MCF 10A (cell line): ENCODE data around the gene NHLRC4. TPM values are rescaled to one million over a fixed set of nuclear protein-coding genes. Genes with fewer than 3 reads are reported as not detected.

Source experiments
- BruUV-seq: library from RNA; stranded (reverse); fragments of 400-500 nt; replicated peaks from 2 replicates; lab custom pipeline; 2021; lab: Mats Ljungman, UMichigan
- CTCF ChIA-PET: fragments of 300-600 bp; sonication (Branson Sonifier 250); formaldehyde crosslinking; extraction: SDS; loops from one replicate; lab custom pipeline; 2021; ENCODE audit warnings: antibody characterized with exemption, inconsistent platforms; lab: Yijun Ruan, JAX
- POLR2A ChIA-PET: fragments of 300-600, 350-650 bp; sonication (Branson Sonifier 250); formaldehyde crosslinking; extraction: SDS; loops from one replicate; lab custom pipeline; 2020; ENCODE audit warnings: antibody characterized with exemption, inconsistent platforms; lab: Yijun Ruan, JAX
- DNase-seq: peaks from one replicate; pipeline ENCODE4 v3.0.0-alpha.2; 2018; ENCODE audit not compliant: unreplicated experiment
- H3K27ac Mint-ChIP-seq: one replicate; pipeline ENCODE4 v1.8.0; 2022; ENCODE audit warnings: mild to moderate bottlenecking, low read depth, mixed read lengths; ENCODE audit not compliant: unreplicated experiment
- H3K27me3 Mint-ChIP-seq: one replicate; pipeline ENCODE4 v1.8.0; 2022; ENCODE audit warnings: mixed read lengths; ENCODE audit not compliant: insufficient read depth, unreplicated experiment
- H3K36me3 Mint-ChIP-seq: one replicate; pipeline ENCODE4 v1.8.0; 2022; ENCODE audit warnings: mild to moderate bottlenecking, moderate library complexity, mixed read lengths; ENCODE audit not compliant: insufficient read depth, unreplicated experiment
- H3K4me1 Mint-ChIP-seq: one replicate; pipeline ENCODE4 v1.8.0; 2022; ENCODE audit warnings: mixed read lengths; ENCODE audit not compliant: insufficient read depth, unreplicated experiment
- H3K4me3 Mint-ChIP-seq: one replicate; pipeline ENCODE4 v1.8.0; 2022; ENCODE audit warnings: mild to moderate bottlenecking, moderate library complexity, mixed read lengths; ENCODE audit not compliant: unreplicated experiment
- H3K9me3 Mint-ChIP-seq: one replicate; pipeline ENCODE4 v1.8.0; 2022; ENCODE audit warnings: mixed read lengths; ENCODE audit not compliant: unreplicated experiment
- intact Hi-C: fragments of 100-400 bp; cut with micrococcal nuclease; formaldehyde crosslinking; loops from 2 replicates; pipeline ENCODE4 v1.14.1; 2022
- total RNA-seq: library from RNA; stranded (reverse); gene quantifications from 2 replicates; pipeline ENCODE4 v1.2.3, GENCODE V29; 2022
- TF ChIP-seq, protein P1 (sequence below): fragments of 200-600 bp; IDR thresholded peaks from one replicate; pipeline ENCODE4 v1.8.0; 2022; ENCODE audit warnings: antibody characterized with exemption, mild to moderate bottlenecking; ENCODE audit not compliant: unreplicated experiment

The NHLRC4 gene
- total RNA-seq, 1 experiment from 2014 or later, result not detected

DNA sequence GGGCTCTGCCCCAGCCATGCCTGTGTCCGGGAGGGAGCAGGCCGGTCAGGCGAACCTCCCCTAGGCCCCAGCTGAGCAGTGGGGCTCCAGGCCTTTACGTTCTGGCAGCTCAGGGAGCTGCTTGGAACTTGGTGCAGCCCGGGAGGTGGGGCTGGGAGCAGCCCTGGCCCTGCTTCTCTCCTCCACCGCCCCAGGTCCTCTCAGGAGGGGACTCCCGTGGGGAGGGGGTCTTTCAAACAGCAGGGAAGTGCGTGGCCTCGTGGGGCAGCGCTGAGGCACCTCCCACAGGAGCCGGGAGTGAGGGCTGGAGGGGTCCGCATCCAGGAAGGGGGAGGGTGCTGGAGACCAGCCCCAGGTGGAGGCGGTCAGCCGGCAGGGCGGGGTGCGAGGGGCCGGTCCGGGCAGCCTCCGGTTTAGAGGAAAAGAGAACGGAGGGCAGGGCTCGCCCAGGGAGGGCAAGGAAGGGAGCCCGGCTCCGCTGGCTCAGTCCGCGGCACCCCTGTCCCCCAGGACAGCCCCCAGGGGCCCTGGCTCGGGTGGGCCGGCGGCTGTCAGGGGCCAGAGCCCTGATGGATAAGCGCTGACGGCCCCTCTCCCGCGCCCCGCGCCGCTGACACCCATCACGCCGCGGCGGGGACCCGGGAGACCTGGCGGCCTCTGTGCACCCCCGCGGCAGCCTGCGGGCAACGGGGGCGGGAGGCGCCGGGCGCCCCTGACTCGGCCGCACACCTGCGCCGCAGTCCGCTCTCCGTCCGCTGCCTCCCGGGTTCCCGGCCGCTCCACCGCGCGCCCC is 7.2 kb upstream of the NHLRC4 start:
- intact Hi-C loops, result no loop called here
- ChIA-PET POLR2A (no interaction called here), CTCF (interaction anchor here (0.6 to 0.7 kb wide), 3 partner anchors 9 to 124 kb away, joined by 3 read pairs; no protein-coding TSS in a partner anchor)
- no TSS peak for BruUV-seq
- H3K36me3 Mint-ChIP-seq, result no peaks in the 10 kb centered on the region
- no peaks in the 10 kb centered on the region for H3K27me3 Mint-ChIP-seq
- H3K4me1 Mint-ChIP-seq, result no peaks in the 10 kb centered on the region
- TF ChIP-seq, protein P1, sequence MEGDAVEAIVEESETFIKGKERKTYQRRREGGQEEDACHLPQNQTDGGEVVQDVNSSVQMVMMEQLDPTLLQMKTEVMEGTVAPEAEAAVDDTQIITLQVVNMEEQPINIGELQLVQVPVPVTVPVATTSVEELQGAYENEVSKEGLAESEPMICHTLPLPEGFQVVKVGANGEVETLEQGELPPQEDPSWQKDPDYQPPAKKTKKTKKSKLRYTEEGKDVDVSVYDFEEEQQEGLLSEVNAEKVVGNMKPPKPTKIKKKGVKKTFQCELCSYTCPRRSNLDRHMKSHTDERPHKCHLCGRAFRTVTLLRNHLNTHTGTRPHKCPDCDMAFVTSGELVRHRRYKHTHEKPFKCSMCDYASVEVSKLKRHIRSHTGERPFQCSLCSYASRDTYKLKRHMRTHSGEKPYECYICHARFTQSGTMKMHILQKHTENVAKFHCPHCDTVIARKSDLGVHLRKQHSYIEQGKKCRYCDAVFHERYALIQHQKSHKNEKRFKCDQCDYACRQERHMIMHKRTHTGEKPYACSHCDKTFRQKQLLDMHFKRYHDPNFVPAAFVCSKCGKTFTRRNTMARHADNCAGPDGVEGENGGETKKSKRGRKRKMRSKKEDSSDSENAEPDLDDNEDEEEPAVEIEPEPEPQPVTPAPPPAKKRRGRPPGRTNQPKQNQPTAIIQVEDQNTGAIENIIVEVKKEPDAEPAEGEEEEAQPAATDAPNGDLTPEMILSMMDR, result no peak
- no peaks in the 10 kb centered on the region for H3K9me3 Mint-ChIP-seq
- H3K4me3 Mint-ChIP-seq, result no peak overlapping the region
- no peak overlapping the region for H3K27ac Mint-ChIP-seq
- DNase-seq, result no peak

DNA sequence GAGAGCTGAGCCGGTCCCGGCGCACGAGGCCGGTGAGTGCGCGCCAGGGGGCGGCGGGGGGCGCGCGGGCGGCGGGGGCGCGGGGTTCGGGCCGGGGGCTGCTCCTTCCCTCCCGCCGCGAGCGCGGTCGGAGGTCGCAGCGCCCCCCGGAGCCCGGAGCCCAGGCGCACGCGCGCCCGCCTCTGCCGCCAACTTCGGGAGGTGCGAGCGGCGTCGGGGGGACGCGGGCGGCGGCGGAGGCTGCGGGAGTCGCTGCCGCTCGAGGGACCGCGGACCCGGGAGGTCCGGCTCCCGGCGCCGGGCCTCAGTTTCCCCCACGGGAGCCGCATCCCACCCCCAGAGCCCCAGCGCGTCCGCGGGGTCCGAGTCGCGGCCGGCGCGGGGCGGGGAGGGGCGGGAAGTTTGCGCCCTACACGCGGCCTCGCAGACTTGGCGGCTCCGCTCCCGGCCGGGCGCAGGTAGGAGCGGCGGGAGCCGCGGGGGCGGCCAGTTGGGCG is 6.6 kb upstream of the NHLRC4 start, which contains the start of gene PRR35:
Gene PRR35 (plus strand): TSS at position 191 of the 497 bp plus-strand sequence. CDS start 2,901 bp downstream, outside the sequence.
- Mint-ChIP-seq H3K9me3 (no peaks in the 10 kb centered on the region), H3K4me3 (no peak within 1 kb of the TSS), H3K27ac (no peak within 1 kb of the TSS), H3K27me3 (no peaks in the 10 kb centered on the region), H3K36me3 (no peaks in the 10 kb centered on the region), H3K4me1 (no peaks in the 10 kb centered on the region)
- TF ChIP-seq, protein P1, result no peak
- ChIA-PET POLR2A (no interaction called here), CTCF (interaction anchor here (0.6 to 0.7 kb wide), 2 partner anchors 10 to 76 kb away, joined by 3 read pairs; no protein-coding TSS in a partner anchor)
- intact Hi-C loops, result no loop called here
- no peak for DNase-seq
- BruUV-seq, result no TSS peak

DNA sequence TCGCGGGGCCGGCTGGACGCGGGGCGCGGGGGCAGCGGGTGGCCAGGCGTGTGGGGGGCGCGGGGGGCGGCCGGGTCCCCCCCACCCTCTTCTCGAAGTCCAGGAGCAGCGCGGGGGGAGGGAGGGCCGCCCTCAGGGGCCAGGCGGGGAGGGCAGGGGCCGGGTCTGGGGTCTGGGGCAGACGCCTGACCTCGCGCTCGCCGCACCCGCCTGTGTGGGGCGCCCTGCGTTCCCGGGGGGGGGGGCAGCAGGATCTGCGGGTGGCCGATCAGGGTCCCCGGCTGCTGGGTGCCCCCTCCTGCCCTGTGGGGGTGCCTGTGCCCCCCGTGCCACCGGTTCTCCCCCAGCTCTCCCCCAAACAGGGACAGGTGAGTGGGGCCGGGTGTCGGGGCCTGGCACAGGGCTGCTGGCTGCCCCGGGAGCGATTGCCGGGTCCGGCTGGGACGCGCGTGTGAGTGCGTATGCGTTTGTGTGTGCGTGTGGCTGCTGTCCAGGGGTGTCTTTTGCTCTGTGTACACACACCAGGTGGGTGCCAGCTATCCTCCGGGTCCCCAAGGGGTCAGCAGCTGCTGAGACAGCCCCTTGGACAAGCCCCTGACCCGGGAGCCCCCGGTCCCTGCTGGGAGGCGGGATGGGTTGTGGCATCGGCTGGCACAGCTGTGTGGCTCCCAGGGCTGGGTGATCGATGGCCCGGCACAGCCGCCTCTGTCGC is 5.9 kb upstream of the NHLRC4 start:
- intact Hi-C loops, result no loop called here
- TF ChIP-seq, protein P1, result no peak
- Mint-ChIP-seq H3K4me3 (no peak overlapping the region), H3K36me3 (no peaks in the 10 kb centered on the region), H3K27me3 (no peaks in the 10 kb centered on the region), H3K4me1 (no peaks in the 10 kb centered on the region), H3K27ac (no peak overlapping the region), H3K9me3 (no peaks in the 10 kb centered on the region)
- BruUV-seq, result no TSS peak
- ChIA-PET CTCF (interaction anchor here (0.6 to 0.7 kb wide), 2 partner anchors 10 to 76 kb away, joined by 3 read pairs; no protein-coding TSS in a partner anchor), POLR2A (no interaction called here)
- no peak for DNase-seq

DNA sequence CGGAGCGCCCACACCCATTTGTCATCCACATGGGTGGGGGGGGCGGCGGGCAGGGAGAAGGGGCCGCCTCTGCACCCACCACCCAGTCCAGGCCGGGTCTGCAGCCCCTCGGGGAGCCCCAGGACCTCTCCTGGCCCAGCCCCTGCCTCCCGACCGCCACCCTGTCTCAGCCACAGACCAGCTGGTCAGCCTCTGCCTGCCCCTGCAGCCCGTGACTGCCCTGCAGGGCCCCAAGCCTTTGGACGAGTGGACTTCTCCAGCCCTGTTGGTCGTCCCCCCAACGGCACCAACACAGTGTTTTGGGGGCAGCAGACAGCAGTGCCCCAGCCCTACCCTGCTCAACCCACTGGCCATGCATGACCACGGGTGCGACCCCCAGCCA is 5.4 kb upstream of the NHLRC4 start:
- POLR2A ChIA-PET, result no interaction called here
- Mint-ChIP-seq H3K27ac (no peak overlapping the region), H3K27me3 (no peaks in the 10 kb centered on the region), H3K4me1 (no peaks in the 10 kb centered on the region), H3K4me3 (no peak overlapping the region), H3K9me3 (no peaks in the 10 kb centered on the region), H3K36me3 (no peaks in the 10 kb centered on the region)
- CTCF ChIA-PET, result no interaction called here
- DNase-seq, result no peak
- intact Hi-C loops, result no loop called here
- TF ChIP-seq, protein P1, result no peak
- no TSS peak for BruUV-seq
